ENCODE measurements around the gene ACTBL2. TPM values are rescaled to one million over a fixed set of nuclear protein-coding genes. Genes with fewer than 3 reads are reported as not detected.

Gene ACTBL2
- total RNA-seq, 4 donors from 2014 or later, result 0.08 to 2.2 TPM; not detected in 2

GRCh38 chr5:57442080-57442839 lies 40.4 kb downstream of the ACTBL2 start:
- intact Hi-C loops (cut with DNase I; ENCODE audit: low total_unique reads), result no loop called here
- no peak for TF ChIP-seq CTCF (IDR thresholded peaks at IDR 0.05)
- TF ChIP-seq POLR2A (IDR thresholded peaks at IDR 0.05), result no peak
- 50 to 52% methylated on average over 4 of the region's 4 CpGs for WGBS, 2 donors
- H3K4me3 ChIP-seq (ENCODE audit: low read depth, poor library complexity, severe bottlenecking), result no peak overlapping the region
- peak in 1 of 2 donors; percentile 66 for DNase-seq (ENCODE audit: low spot score in 2 of 2)

- no peak for DNase-seq (ENCODE audit: low spot score in 2 of 2)
- intact Hi-C loops (cut with DNase I; ENCODE audit: low total_unique reads), result no loop called here
- WGBS, 2 donors, result 40 to 46% methylated on average over 2 of the region's 2 CpGs
- H3K4me3 ChIP-seq (ENCODE audit: low read depth, poor library complexity, severe bottlenecking), result no peak overlapping the region
- TF ChIP-seq POLR2A (IDR thresholded peaks at IDR 0.05), result no peak
These were observed 41.1 kb downstream of the ACTBL2 start for GRCh38 chr5:57441557-57441956.

DNA sequence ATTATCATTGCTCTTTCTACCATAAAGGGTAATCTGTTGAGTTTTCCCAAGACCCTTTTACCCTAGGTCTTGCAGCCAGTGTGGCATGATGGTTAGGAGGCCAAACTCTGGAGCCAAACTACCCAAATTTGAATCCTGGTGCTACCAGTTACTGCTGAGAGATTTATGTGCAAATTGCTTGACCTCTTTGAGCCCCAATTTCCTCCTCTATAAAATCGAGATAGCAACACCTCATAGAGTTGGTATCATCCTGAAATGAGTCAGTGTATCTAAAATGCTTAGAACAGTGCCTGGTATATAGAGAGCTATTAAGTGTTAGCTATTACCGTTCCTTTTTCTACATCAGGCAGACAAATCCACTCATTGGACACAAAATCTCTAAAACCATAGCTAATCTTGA lies 43.0 kb downstream of the ACTBL2 start:
- DNase-seq (ENCODE audit: low spot score in 2 of 2), result no peak
- intact Hi-C loops (cut with DNase I; ENCODE audit: low total_unique reads), result no loop called here
- TF ChIP-seq POLR2A (IDR thresholded peaks at IDR 0.05) (no peak), CTCF (IDR thresholded peaks at IDR 0.05) (no peak)
- WGBS, 2 donors, result 87 to 90% methylated on average over 2 of the region's 2 CpGs
- no peak overlapping the region for H3K4me3 ChIP-seq (ENCODE audit: low read depth, poor library complexity, severe bottlenecking)

DNA sequence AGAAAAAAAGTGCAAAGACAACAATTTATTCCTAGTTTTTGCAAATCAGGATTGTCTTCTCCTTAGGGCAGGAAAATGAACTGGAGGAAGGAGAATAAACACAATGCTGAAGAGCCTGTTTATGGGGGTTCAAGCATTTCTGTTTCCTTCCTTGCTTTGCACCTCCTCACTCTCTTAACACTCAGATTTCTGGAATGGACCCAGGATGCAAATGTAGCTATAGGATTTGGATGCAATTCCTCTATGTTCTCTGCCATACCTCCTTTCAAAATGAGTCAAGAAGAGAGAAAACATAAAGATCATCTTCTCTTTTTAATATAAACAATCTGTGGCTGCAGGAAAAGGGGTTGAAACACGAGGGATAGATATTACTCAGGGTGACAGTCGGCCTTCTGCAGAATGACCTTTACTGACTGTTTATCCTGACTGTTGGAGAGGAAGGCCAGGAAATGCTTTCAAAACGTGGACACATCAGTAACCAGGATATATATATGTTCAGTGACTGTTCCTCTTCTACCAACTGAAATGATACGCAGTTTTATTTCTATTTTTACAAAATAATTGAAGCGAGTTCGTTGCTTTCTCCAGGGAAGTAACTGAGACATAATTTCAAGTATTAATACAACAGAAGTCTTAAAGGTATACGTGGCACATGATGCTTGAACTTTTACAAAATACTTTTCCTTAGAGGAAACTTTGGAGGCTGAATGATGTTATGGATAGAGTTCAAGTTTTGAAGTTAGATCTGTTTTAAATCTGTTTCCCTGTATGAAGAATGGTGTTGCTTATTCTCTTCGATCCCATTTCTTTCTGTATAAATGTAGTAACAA lies 44.4 kb downstream of the ACTBL2 start:
- DNase-seq (ENCODE audit: low spot score in 2 of 2), result no peak
- no peak overlapping the region for H3K4me3 ChIP-seq (ENCODE audit: low read depth, poor library complexity, severe bottlenecking)
- TF ChIP-seq POLR2A (IDR thresholded peaks at IDR 0.05) (no peak), CTCF (IDR thresholded peaks at IDR 0.05) (no peak)
- intact Hi-C loops (cut with DNase I; ENCODE audit: low total_unique reads), result no loop called here
- 65 to 70% methylated on average over 8 of the region's 8 CpGs for WGBS, 2 donors

DNA sequence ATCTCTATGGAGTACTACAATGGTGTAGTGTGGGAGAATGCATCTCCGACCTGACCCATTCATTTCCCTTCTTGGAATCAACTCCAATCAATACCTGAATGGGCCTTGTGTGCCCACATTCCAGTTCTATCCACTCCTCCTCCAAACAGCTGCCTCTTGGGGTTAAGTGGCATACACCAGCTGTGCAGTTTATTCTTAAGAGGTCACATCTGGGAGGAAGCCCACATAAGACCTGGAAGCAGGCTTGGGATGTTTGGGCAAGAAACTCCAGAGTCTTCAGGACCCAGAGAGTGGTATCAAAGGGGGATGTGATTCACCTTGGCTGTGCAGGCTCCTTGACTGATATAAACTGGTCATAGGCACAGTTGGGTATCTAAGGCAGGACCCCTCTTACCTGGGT lies 46.0 kb downstream of the ACTBL2 start:
- no peak for DNase-seq (ENCODE audit: low spot score in 2 of 2)
- WGBS, 2 donors, result 95 to 96% methylated on average over 1 of the region's 1 CpG
- intact Hi-C loops (cut with DNase I; ENCODE audit: low total_unique reads), result no loop called here
- TF ChIP-seq CTCF (IDR thresholded peaks at IDR 0.05) (no peak), POLR2A (IDR thresholded peaks at IDR 0.05) (no peak)
- H3K4me3 ChIP-seq (ENCODE audit: low read depth, poor library complexity, severe bottlenecking), result no peak overlapping the region

- no peak overlapping the region for H3K4me3 ChIP-seq (ENCODE audit: low read depth, poor library complexity, severe bottlenecking)
- intact Hi-C loops (cut with DNase I; ENCODE audit: low total_unique reads), result no loop called here
- DNase-seq (ENCODE audit: low spot score in 2 of 2), result no peak
- no peak for TF ChIP-seq CTCF (IDR thresholded peaks at IDR 0.05)
- WGBS, 2 donors, result 53 to 65% methylated on average over 2 of the region's 2 CpGs
These were observed 46.9 kb downstream of the ACTBL2 start for GRCh38 chr5:57435701-57436134.
